SK-N-MC (cell line): ENCODE measurements around the gene GRID2IP.

Experiments
- DNase-seq: peaks from one replicate; pipeline ENCODE4 v3.0.0-alpha.2; 2011; ENCODE audit warnings: low read depth, low spot score
- H3K27ac ChIP-seq: fragments of 200-600 bp; sonication (generic); 2 replicates; pipeline ENCODE4 v1.5.1; 2016; ENCODE audit warnings: mixed run types
- H3K36me3 ChIP-seq: fragments of 200-600 bp; sonication (generic); 2 replicates; pipeline ENCODE4 v1.6.1; 2017; ENCODE audit warnings: antibody characterized with exemption, low read length, mixed read lengths; ENCODE audit not compliant: insufficient read depth
- H3K4me3 ChIP-seq: fragments of 200-600 bp; sonication (generic); 2 replicates; pipeline ENCODE4 v1.5.1; 2016
- H3K9ac ChIP-seq: fragments of 200-600 bp; sonication (generic); 2 replicates; pipeline ENCODE4 v1.8.0; 2017; ENCODE audit warnings: mixed run types, mixed read lengths; ENCODE audit not compliant: insufficient read length
- H3K9me3 ChIP-seq: fragments of 200-600 bp; sonication (generic); 2 replicates; pipeline ENCODE4 v1.6.1; 2017; ENCODE audit warnings: low read depth, mild to moderate bottlenecking, antibody characterized with exemption, low read length, moderate library complexity, mixed read lengths
- EZH2 ChIP-seq: fragments of 200-600 bp; sonication (generic); IDR thresholded peaks from one replicate; pipeline ENCODE4 v1.6.1; 2017; ENCODE audit warnings: antibody characterized with exemption
- FOXP2 ChIP-seq: optimal IDR thresholded peaks from 2 replicates; pipeline ENCODE3; 2011; ENCODE audit warnings: mild to moderate bottlenecking, moderate library complexity; ENCODE audit not compliant: insufficient read depth; ENCODE audit errors: extremely low read length, control extremely low read depth
- POLR2AphosphoS5 ChIP-seq: IDR thresholded peaks from 2 replicates; pipeline ENCODE4 v1.6.1; 2012; ENCODE audit warnings: mild to moderate bottlenecking, low read depth, low read length, borderline replicate concordance

GRID2IP gene

GRCh38 chr7:6501586-6502564 is 49.4 kb downstream of the GRID2IP start:
- no peak overlapping the region for H3K4me3 ChIP-seq
- no peak for DNase-seq
- H3K9ac ChIP-seq = no peak overlapping the region
- no peaks in the 10 kb centered on the region for H3K36me3 ChIP-seq
- H3K9me3 ChIP-seq = no peaks in the 10 kb centered on the region
- TF ChIP-seq POLR2AphosphoS5 (no peak), EZH2 (no peak)
- no peak overlapping the region for H3K27ac ChIP-seq

- Histone ChIP-seq H3K36me3 (no peaks in the 10 kb centered on the region), H3K4me3 (no peak overlapping the region), H3K9me3 (no peaks in the 10 kb centered on the region), H3K9ac (no peak overlapping the region), H3K27ac (no peak overlapping the region)
- DNase-seq = no peak
- no peak for TF ChIP-seq FOXP2
- no peak for TF ChIP-seq EZH2
- TF ChIP-seq POLR2AphosphoS5 = no peak
These were observed 50.6 kb downstream of the GRID2IP start for GRCh38 chr7:6500691-6501090.

- DNase-seq = no peak
- no peak overlapping the region for H3K4me3 ChIP-seq
- H3K27ac ChIP-seq = no peak overlapping the region
- no peaks in the 10 kb centered on the region for H3K36me3 ChIP-seq
- H3K9ac ChIP-seq = no peak overlapping the region
- H3K9me3 ChIP-seq = no peaks in the 10 kb centered on the region
- no peak for TF ChIP-seq EZH2
- TF ChIP-seq FOXP2 = no peak
- no peak for TF ChIP-seq POLR2AphosphoS5
These were observed 53.3 kb downstream of the GRID2IP start for GRCh38 chr7:6497994-6498393.

GRCh38 chr7:6497637-6497905 is 53.7 kb downstream of the GRID2IP start:
- no peak overlapping the region for H3K4me3 ChIP-seq
- TF ChIP-seq POLR2AphosphoS5 = no peak
- TF ChIP-seq FOXP2 = no peak
- no peak for TF ChIP-seq EZH2
- H3K9ac ChIP-seq = no peak overlapping the region
- no peak overlapping the region for H3K27ac ChIP-seq
- no peak for DNase-seq
- no peaks in the 10 kb centered on the region for H3K36me3 ChIP-seq
- H3K9me3 ChIP-seq = no peaks in the 10 kb centered on the region

- Histone ChIP-seq H3K4me3 (no peak overlapping the region), H3K27ac (no peak overlapping the region), H3K9me3 (no peaks in the 10 kb centered on the region), H3K36me3 (no peaks in the 10 kb centered on the region), H3K9ac (no peak overlapping the region)
- no peak for TF ChIP-seq FOXP2
- TF ChIP-seq EZH2 = no peak
- TF ChIP-seq POLR2AphosphoS5 = no peak
- DNase-seq = no peak
These were observed 54.2 kb downstream of the GRID2IP start for GRCh38 chr7:6496842-6497636.

GRCh38 chr7:6495597-6496262 is 55.5 kb downstream of the GRID2IP start:
- Histone ChIP-seq H3K4me3 (no peak overlapping the region), H3K9me3 (no peaks in the 10 kb centered on the region), H3K36me3 (no peaks in the 10 kb centered on the region), H3K27ac (no peak overlapping the region), H3K9ac (no peak overlapping the region)
- DNase-seq = no peak
- TF ChIP-seq EZH2 (no peak), POLR2AphosphoS5 (no peak), FOXP2 (no peak)

GRCh38 chr7:6494365-6494764 is 56.9 kb downstream of the GRID2IP start:
- Histone ChIP-seq H3K9ac (no peak overlapping the region), H3K36me3 (no peaks in the 10 kb centered on the region), H3K4me3 (no peak overlapping the region), H3K9me3 (no peaks in the 10 kb centered on the region), H3K27ac (no peak overlapping the region)
- TF ChIP-seq EZH2 = no peak
- TF ChIP-seq POLR2AphosphoS5 = no peak
- TF ChIP-seq FOXP2 = no peak
- DNase-seq = no peak

- H3K4me3 ChIP-seq = no peak overlapping the region
- H3K27ac ChIP-seq = no peak overlapping the region
- TF ChIP-seq FOXP2 (no peak), EZH2 (no peak), POLR2AphosphoS5 (no peak)
- H3K36me3 ChIP-seq = no peaks in the 10 kb centered on the region
- H3K9ac ChIP-seq = no peak overlapping the region
- DNase-seq = no peak
- H3K9me3 ChIP-seq = no peaks in the 10 kb centered on the region
These were observed 60.1 kb downstream of the GRID2IP start for GRCh38 chr7:6491194-6491593.
